Measurements from ENCODE around the gene FSCN2.
A peak's percentile ranks its signal among the peaks of the same experiment; 100 is the strongest.

FSCN2 gene

GRCh38 chr17:81512562-81513371, 15.4 kb upstream of the FSCN2 start, which contains the start of gene ACTG1:
ACTG1 (minus strand) TSS chr17:81512799; CDS start chr17:81512354, 445 bp downstream.
- DNase-seq (ENCODE audit: low spot score), result peak; percentile 98

GRCh38 chr17:81513372-81513752, 14.8 kb upstream of the FSCN2 start:
- no peak for DNase-seq (ENCODE audit: low spot score)

GRCh38 chr17:81513753-81514488, 14.3 kb upstream of the FSCN2 start:
- DNase-seq (ENCODE audit: low spot score), result no peak

- DNase-seq (ENCODE audit: low spot score), result no peak
Measured at GRCh38 chr17:81514489-81514738, 13.8 kb upstream of the FSCN2 start.

GRCh38 chr17:81514739-81515529, 13.2 kb upstream of the FSCN2 start:
- no peak for DNase-seq (ENCODE audit: low spot score)

GRCh38 chr17:81515530-81516041, 12.6 kb upstream of the FSCN2 start:
- no peak for DNase-seq (ENCODE audit: low spot score)

GRCh38 chr17:81516439-81516838, 11.7 kb upstream of the FSCN2 start:
- DNase-seq (ENCODE audit: low spot score), result no peak

GRCh38 chr17:81517009-81517338, 11.2 kb upstream of the FSCN2 start:
- no peak for DNase-seq (ENCODE audit: low spot score)

- no peak for DNase-seq (ENCODE audit: low spot score)
Measured at GRCh38 chr17:81517339-81518112, 10.7 kb upstream of the FSCN2 start.

GRCh38 chr17:81518113-81518784, 9.9 kb upstream of the FSCN2 start:
- no peak for DNase-seq (ENCODE audit: low spot score)

GRCh38 chr17:81518785-81519283, 9.3 kb upstream of the FSCN2 start:
- no peak for DNase-seq (ENCODE audit: low spot score)

GRCh38 chr17:81519284-81520020, 8.7 kb upstream of the FSCN2 start:
- DNase-seq (ENCODE audit: low spot score), result peak; percentile 81

- DNase-seq (ENCODE audit: low spot score), result no peak
Measured at GRCh38 chr17:81520021-81520901, 7.9 kb upstream of the FSCN2 start.

GRCh38 chr17:81522491-81523401, 5.4 kb upstream of the FSCN2 start:
- no peak for DNase-seq (ENCODE audit: low spot score)

GRCh38 chr17:81523402-81524038, 4.7 kb upstream of the FSCN2 start:
- no peak for DNase-seq (ENCODE audit: low spot score)

- no peak for DNase-seq (ENCODE audit: low spot score)
Measured at GRCh38 chr17:81524039-81524864, 3.9 kb upstream of the FSCN2 start.

GRCh38 chr17:81524865-81525159, 3.4 kb upstream of the FSCN2 start:
- no peak for DNase-seq (ENCODE audit: low spot score)
